H1 (cell line): ENCODE measurements around the gene ZFP57. TPM values are rescaled to one million over a fixed set of nuclear protein-coding genes. Genes with fewer than 3 reads are reported as not detected.

Source experiments
- CTCF ChIA-PET: fragments of 300-600 bp; sonication (Branson Sonifier 250); formaldehyde crosslinking; loops from one replicate; lab custom pipeline; 2021; ENCODE audit not compliant: partially characterized antibody; lab: Charles Lee
- POLR2A ChIA-PET: fragments of 300-600 bp; sonication (Branson Sonifier 250); formaldehyde crosslinking; loops from one replicate; lab custom pipeline; 2021; ENCODE audit warnings: inconsistent platforms; ENCODE audit not compliant: partially characterized antibody; lab: Charles Lee
- DNase-seq, 2 experiments: peaks; one replicate each; pipeline versions ENCODE4 v3.0.0 to v3.0.0-alpha.2; 2010 to 2022; ENCODE audit warnings: low spot score in 2 of 2, low read depth in 1 of 2, mixed read lengths in 1 of 2
- FAIRE-seq: peaks from 2 replicates; lab custom pipeline; 2011; peaks lifted over from hg19 to GRCh38; lab: Jason Lieb, UNC
- H2AFZ ChIP-seq: 2 replicates; pipeline ENCODE4 v1.8.1; 2012; ENCODE audit warnings: low read length, inconsistent platforms
- H2AK5ac ChIP-seq: 2 replicates; pipeline ENCODE4 v1.6.1; 2013; ENCODE audit warnings: low read depth, low read length
- H2BK120ac ChIP-seq: replicated peaks from 2 replicates; pipeline ENCODE3; 2013; ENCODE audit warnings: low read depth, low read length, inconsistent platforms
- H2BK12ac ChIP-seq: 2 replicates; pipeline ENCODE4 v1.6.1; 2013; ENCODE audit warnings: low read depth, low read length
- H2BK15ac ChIP-seq: 2 replicates; pipeline ENCODE4 v1.6.1; 2013; ENCODE audit warnings: low read length
- H2BK20ac ChIP-seq: 2 replicates; pipeline ENCODE4 v1.6.1; 2013; ENCODE audit warnings: low read length
- H2BK5ac ChIP-seq: 2 replicates; pipeline ENCODE4 v1.6.1; 2013; ENCODE audit warnings: low read depth, low read length
- H3K14ac ChIP-seq: 2 replicates; pipeline ENCODE4 v1.6.1; 2013; ENCODE audit warnings: inconsistent platforms; ENCODE audit not compliant: insufficient read length
- H3K18ac ChIP-seq: 2 replicates; pipeline ENCODE4 v1.6.1; 2013; ENCODE audit warnings: low read length; ENCODE audit errors: extremely low read depth
- H3K23ac ChIP-seq: 2 replicates; pipeline ENCODE4 v1.6.1; 2013; ENCODE audit warnings: inconsistent platforms; ENCODE audit not compliant: insufficient read length
- H3K23me2 ChIP-seq: 2 replicates; pipeline ENCODE4 v1.6.1; 2013; ENCODE audit warnings: low read depth, low read length
- H3K27ac ChIP-seq: 2 replicates; pipeline ENCODE4 v1.6.1; 2011; ENCODE audit warnings: low read depth, low read length, inconsistent platforms
- H3K27me3 ChIP-seq, 4 experiments: replicated peaks in 1 of 4; 1 replicate in 1 of 4; 2 replicates in 3 of 4; pipeline versions ENCODE4 v1.6.1 to v1.8.1; 2011 to 2013; ENCODE audit warnings: low read length in 3 of 4, mild to moderate bottlenecking in 3 of 4, inconsistent platforms in 2 of 4, mixed read lengths in 2 of 4, moderate library complexity in 1 of 4; ENCODE audit not compliant: control insufficient read depth in 3 of 4, insufficient read depth in 3 of 4; ENCODE audit errors: extremely low read depth in 1 of 4
- H3K36me3 ChIP-seq, 4 experiments: 2 replicates each; pipeline versions ENCODE4 v1.6.1 to v1.8.1; 2011 to 2013; ENCODE audit warnings: mild to moderate bottlenecking in 4 of 4, low read length in 3 of 4, moderate library complexity in 2 of 4, control low read depth in 1 of 4, inconsistent platforms in 1 of 4; ENCODE audit not compliant: insufficient read depth in 4 of 4, control insufficient read depth in 2 of 4
- H3K4ac ChIP-seq: replicated peaks from 2 replicates; pipeline ENCODE3; 2013; ENCODE audit warnings: low read length, low read depth, mixed read lengths, inconsistent platforms; ENCODE audit not compliant: insufficient read length
- H3K4me1 ChIP-seq, 4 experiments: replicated peaks in 1 of 4; 1 replicate in 1 of 4; 2 replicates in 3 of 4; pipeline versions ENCODE4 v1.6.1 to v1.8.1; 2011 to 2013; ENCODE audit warnings: low read length in 3 of 4, inconsistent platforms in 2 of 4, mixed read lengths in 1 of 4; ENCODE audit not compliant: insufficient read depth in 4 of 4, control insufficient read depth in 3 of 4
- H3K4me2 ChIP-seq, 2 experiments: 2 replicates each; pipeline versions ENCODE4 v1.6.1 to v1.8.1; 2011 to 2013; ENCODE audit warnings: low read depth in 2 of 2, low read length in 2 of 2, control low read depth in 1 of 2, inconsistent platforms in 1 of 2, mild to moderate bottlenecking in 1 of 2; ENCODE audit not compliant: insufficient read depth in 1 of 2
- H3K4me3 ChIP-seq, 4 experiments: fragments of 200-600, 300-600 bp in 1 of 4; sonication (generic), shearing (Covaris generic), sonication (Bioruptor Twin) in 1 of 4; 2 replicates each; pipeline versions ENCODE4 v1.5.1 to v1.8.1; 2011 to 2016; ENCODE audit warnings: low read length in 4 of 4, low read depth in 3 of 4, control low read depth in 2 of 4, inconsistent platforms in 2 of 4, mild to moderate bottlenecking in 2 of 4, mixed read lengths in 1 of 4, moderate library complexity in 1 of 4; ENCODE audit not compliant: insufficient read depth in 2 of 4; ENCODE audit errors: extremely low read depth in 1 of 4
- H3K56ac ChIP-seq: replicated peaks from 2 replicates; pipeline ENCODE3; 2013; ENCODE audit warnings: low read depth, mild to moderate bottlenecking, mixed read lengths, low read length, inconsistent platforms; ENCODE audit not compliant: insufficient read length
- H3K79me1 ChIP-seq: 2 replicates; pipeline ENCODE4 v1.6.1; 2013; ENCODE audit warnings: low read depth, low read length, control low read depth
- H3K79me2 ChIP-seq, 2 experiments: 2 replicates each; pipeline versions ENCODE4 v1.6.1 to v1.8.1; 2012 to 2013; ENCODE audit warnings: low read length in 2 of 2, mild to moderate bottlenecking in 2 of 2, inconsistent platforms in 1 of 2; ENCODE audit not compliant: insufficient read depth in 2 of 2, control insufficient read depth in 1 of 2
- H3K9ac ChIP-seq, 4 experiments: replicated peaks in 1 of 4; 1 replicate in 1 of 4; 2 replicates in 3 of 4; pipeline versions ENCODE4 v1.6.1 to v1.8.1; 2011 to 2013; ENCODE audit warnings: low read depth in 3 of 4, low read length in 3 of 4, control low read depth in 2 of 4, mild to moderate bottlenecking in 2 of 4, moderate library complexity in 2 of 4, inconsistent platforms in 1 of 4; ENCODE audit errors: extremely low read depth in 1 of 4
- H3K9me3 ChIP-seq, 2 experiments: 2 replicates each; pipeline versions ENCODE4 v1.6.1 to v1.8.1; 2012 to 2013; ENCODE audit warnings: mild to moderate bottlenecking in 2 of 2, moderate library complexity in 2 of 2, control low read depth in 1 of 2, inconsistent platforms in 1 of 2, low read depth in 1 of 2, low read length in 1 of 2, mixed read lengths in 1 of 2; ENCODE audit not compliant: insufficient read depth in 2 of 2
- H4K20me1 ChIP-seq, 2 experiments: replicated peaks in 1 of 2; 2 replicates each; pipeline versions ENCODE3 to v1.8.1; 2011 to 2013; ENCODE audit warnings: inconsistent platforms in 2 of 2, low read length in 2 of 2, mild to moderate bottlenecking in 1 of 2; ENCODE audit not compliant: insufficient read depth in 2 of 2, control insufficient read depth in 1 of 2
- H4K5ac ChIP-seq: 2 replicates; pipeline ENCODE4 v1.6.1; 2013; ENCODE audit warnings: low read length, low read depth, mixed read lengths, inconsistent platforms; ENCODE audit not compliant: insufficient read length
- H4K8ac ChIP-seq: 2 replicates; pipeline ENCODE4 v1.8.0; 2013; ENCODE audit warnings: mild to moderate bottlenecking, moderate library complexity, low read length, inconsistent platforms; ENCODE audit not compliant: insufficient read depth; ENCODE audit errors: extremely low read depth
- H4K91ac ChIP-seq: replicated peaks from 2 replicates; pipeline ENCODE3; 2013; ENCODE audit warnings: low read length, mixed read lengths, inconsistent platforms; ENCODE audit not compliant: insufficient read length
- ATF2 ChIP-seq: IDR thresholded peaks from 2 replicates; pipeline ENCODE4 v1.6.1; 2012; ENCODE audit warnings: low read length, inconsistent platforms
- BRCA1 ChIP-seq: IDR thresholded peaks from 2 replicates; pipeline ENCODE4 v1.6.1; 2012; ENCODE audit warnings: low read depth, low read length, improper control_type of control experiment
- CTBP2 ChIP-seq: IDR thresholded peaks from 2 replicates; pipeline ENCODE4 v1.7.0; 2011; ENCODE audit warnings: borderline replicate concordance, mild to moderate bottlenecking, moderate library complexity, mixed read lengths, low read length; ENCODE audit not compliant: insufficient read depth, insufficient read length
- EZH2 ChIP-seq: fragments of 200-600 bp; sonication (generic); IDR thresholded peaks from 2 replicates; pipeline ENCODE4 v1.7.1; 2012; ENCODE audit warnings: low read depth, mild to moderate bottlenecking, moderate library complexity, low read length, inconsistent platforms; ENCODE audit not compliant: severe bottlenecking
- GTF2F1 ChIP-seq: IDR thresholded peaks from 2 replicates; pipeline ENCODE4 v1.6.1; 2012; ENCODE audit warnings: low read depth, low read length, improper control_type of control experiment, borderline replicate concordance
- HDAC6 ChIP-seq: IDR thresholded peaks from one replicate; pipeline ENCODE4 v1.7.1; 2012; ENCODE audit warnings: low read depth, mild to moderate bottlenecking, inconsistent platforms, low read length, moderate library complexity
- KDM4A ChIP-seq: IDR thresholded peaks from one replicate; pipeline ENCODE4 v1.7.1; 2012; ENCODE audit warnings: low read depth, mild to moderate bottlenecking, moderate library complexity, low read length, inconsistent platforms; ENCODE audit not compliant: severe bottlenecking
- POLR2A ChIP-seq, 2 experiments: IDR thresholded peaks; 1 replicate in 1 of 2; 2 replicates in 1 of 2; pipeline ENCODE4 v1.6.1; 2011; ENCODE audit warnings: low read depth in 2 of 2, low read length in 2 of 2, mild to moderate bottlenecking in 2 of 2; ENCODE audit errors: control extremely low read depth in 1 of 2
- POLR2AphosphoS5 ChIP-seq: IDR thresholded peaks from 2 replicates; pipeline ENCODE4 v1.6.1; 2011; ENCODE audit warnings: low read depth, low read length
- SIN3A ChIP-seq, 2 experiments: IDR thresholded peaks in 1 of 2; conservative IDR thresholded peaks in 1 of 2; 2 replicates each; pipeline ENCODE4 v1.6.1; 2011 to 2012; ENCODE audit warnings: low read length in 2 of 2, improper control_type of control experiment in 1 of 2, low read depth in 1 of 2, mild to moderate bottlenecking in 1 of 2
- TAF1 ChIP-seq: IDR thresholded peaks from 2 replicates; pipeline ENCODE4 v1.6.1; 2011; ENCODE audit warnings: mild to moderate bottlenecking, low read depth, low read length
- TEAD4 ChIP-seq: IDR thresholded peaks from 2 replicates; pipeline ENCODE4 v1.6.1; 2012; ENCODE audit warnings: low read depth, low read length, inconsistent platforms, mixed read lengths
- YY1 ChIP-seq: IDR thresholded peaks from 2 replicates; pipeline ENCODE4 v1.6.1; 2011; ENCODE audit warnings: low read depth, mild to moderate bottlenecking, low read length
- whole genome bisulfite sequencing, 2 experiments: shearing (Covaris generic) in 1 of 2; methylation state at CpG; one replicate each; pipeline versions ENCODE4 v1.1.6 to v1.1.7; 2013 to 2015; ENCODE audit warnings: low lambda C conversion rate in 2 of 2, mixed read lengths in 2 of 2, inconsistent platforms in 1 of 2, low coverage in 1 of 2, missing lambda C conversion rate in 1 of 2; ENCODE audit not compliant: insufficient replicate concordance in 2 of 2, insufficient coverage in 1 of 2, insufficient read length in 1 of 2; ENCODE audit errors: extremely low coverage in 1 of 2, missing lambda C conversion rate in 1 of 2; 5-methylcytosine and 5-hydroxymethylcytosine counted together
- polyA plus RNA-seq, 7 experiments: library from polyadenylated mRNA; depleted of rRNA in 3 of 7; stranded (reverse) in 5 of 7; unstranded in 2 of 7; fragments of >200 nt in 5 of 7; fragments of 200-250 nt in 2 of 7; gene quantifications; 1 replicate in 5 of 7; 2 replicates in 1 of 7; 4 replicates in 1 of 7; pipeline versions ENCODE4 v1.2.1 to v1.2.3, GENCODE V29; 2011 to 2013; ENCODE audit warnings: missing spikeins in 2 of 7, mixed read lengths in 2 of 7
- total RNA-seq: library from RNA; stranded (reverse); fragmentation: NEBNext Ultra II Directional; extraction: Animal tissue kit (Norgen Biotek cat#: 25700); gene quantifications from 2 replicates; pipeline ENCODE4 v1.2.1, GENCODE V29; 2021

The ZFP57 gene
- total and polyA plus RNA-seq, 2 of the 8 experiments (the other 6 are each of a cell fraction or from before 2014, with no cell fraction given): 0.85 to 1.2 TPM

- 35% methylated on average over 1 of the region's 1 CpG; no CpG with 5 or more reads in 1 of the 2 experiments for WGBS, 2 experiments
- no peak overlapping the region for H2BK15ac ChIP-seq
- no peak overlapping the region for H4K8ac ChIP-seq
- ChIA-PET CTCF (interaction anchor here (0.6 to 12.7 kb wide), 5 partner anchors 10 to 45 kb away, joined by 3 to 502 read pairs (median 9); partner anchors contain the start of gene MOG), POLR2A (interaction anchor here (2.8 to 3.8 kb wide), 2 partner anchors 10 to 13 kb away, joined by 18 to 20 read pairs; no protein-coding TSS in a partner anchor)
- no peak overlapping the region for H3K9ac ChIP-seq
- no peak overlapping the region for H2AK5ac ChIP-seq
- H3K14ac ChIP-seq: no peak overlapping the region
- DNase-seq (no peak), FAIRE-seq (no peak)
- H3K23me2 ChIP-seq: no peaks in the 10 kb centered on the region; the same call in 1 of the 2 replicates
- no peak overlapping the region for H3K27ac ChIP-seq
- H4K91ac ChIP-seq: no peak overlapping the region
- H3K9me3 ChIP-seq: no peaks in the 10 kb centered on the region
- no peak overlapping the region for H2BK20ac ChIP-seq
- H3K4me1 ChIP-seq: peaks cover 0 to 3% (median 0%) of the 10 kb centered on the region in 4 experiments; a peak in 1 of 7 replicates
- no peak overlapping the region for H3K4me2 ChIP-seq
- no peaks in the 10 kb centered on the region for H3K79me1 ChIP-seq
- H2BK12ac ChIP-seq: 0 out of 2 replicates have a peak overlapping the region, but pooled peaks have one; percentile 44
- no peak overlapping the region for H2BK120ac ChIP-seq
- no peak overlapping the region for H3K23ac ChIP-seq
- no peak overlapping the region for H4K5ac ChIP-seq
- no peaks in the 10 kb centered on the region for H3K36me3 ChIP-seq
- no peak overlapping the region for H3K4me3 ChIP-seq
- H2AFZ ChIP-seq: no peak overlapping the region
- H2BK5ac ChIP-seq: no peak overlapping the region
- no peak overlapping the region for H3K18ac ChIP-seq
- H3K79me2 ChIP-seq: no peaks in the 10 kb centered on the region
- no peaks in the 10 kb centered on the region for H3K27me3 ChIP-seq
- H4K20me1 ChIP-seq: no peaks in the 10 kb centered on the region
- H3K56ac ChIP-seq: no peak overlapping the region
- H3K4ac ChIP-seq: no peak overlapping the region
- no peak for TF ChIP-seq CTBP2
- no peak for TF ChIP-seq TAF1
- no peak for TF ChIP-seq KDM4A
- TF ChIP-seq BRCA1: no peak
- TF ChIP-seq GTF2F1: no peak
- no peak for TF ChIP-seq POLR2AphosphoS5
- no peak for TF ChIP-seq HDAC6
- TF ChIP-seq SIN3A (conservative IDR thresholded peaks at IDR 0.05 in 1 of 2, IDR thresholded peaks at IDR 0.05 in 1 of 2; ENCODE audit: low read depth in 1 of 2, low read length in 2 of 2): no peak
- TF ChIP-seq YY1: no peak
- no peak for TF ChIP-seq ATF2
- TF ChIP-seq POLR2A (IDR thresholded peaks at IDR 0.05; ENCODE audit: control extremely low read depth in 1 of 2, low read depth in 2 of 2, low read length in 2 of 2): no peak
- no peak for TF ChIP-seq TEAD4
- no peak for TF ChIP-seq EZH2
Measured at GRCh38 chr6:29675561-29675960, 5.4 kb downstream of the ZFP57 start.
